B cell (primary cell): ENCODE measurements around the gene TET1.

ENCODE experiments used
- CTCF ChIP-seq: fragments of 200-600 bp; IDR thresholded peaks from one replicate; pipeline ENCODE4 v1.8.0; 2022; ENCODE audit warnings: antibody characterized with exemption, mild to moderate bottlenecking
- EZH2 ChIP-seq: IDR thresholded peaks from 2 replicates; pipeline ENCODE4 v1.6.1; 2012; ENCODE audit warnings: borderline replicate concordance, low read depth, mild to moderate bottlenecking, moderate library complexity, low read length; ENCODE audit not compliant: insufficient read depth, poor library complexity, severe bottlenecking

- TF ChIP-seq CTCF: no peak
- no peak for TF ChIP-seq EZH2
These were observed 140.1 kb downstream of the TET1 start for GRCh38 chr10:68700197-68700596.
